Endothelial cell of umbilical vein (primary cell): ENCODE measurements around the gene FOXRED2.

Experiments used
- CTCF ChIP-seq, 2 donors: IDR thresholded peaks; 1 replicate in 1 of 2; 2 replicates in 1 of 2; pipeline ENCODE4 v1.5.1; 2011; ENCODE audit warnings: low read length in 2 of 2, mild to moderate bottlenecking in 2 of 2, moderate library complexity in 2 of 2, control low read depth in 1 of 2, inconsistent platforms in 1 of 2, low read depth in 1 of 2; ENCODE audit not compliant: insufficient read depth in 1 of 2; ENCODE audit errors: extremely low read depth in 1 of 2
- MAX ChIP-seq: IDR thresholded peaks from 2 replicates; pipeline ENCODE4 v1.6.1; 2011; ENCODE audit not compliant: insufficient read depth, insufficient read length
- MYC ChIP-seq: IDR thresholded peaks from one replicate; pipeline ENCODE4 v1.6.1; 2011; ENCODE audit warnings: mild to moderate bottlenecking, low read depth, low read length
- POLR2A ChIP-seq: IDR thresholded peaks from 2 replicates; pipeline ENCODE4 v1.6.1; 2012; ENCODE audit warnings: low read depth, mild to moderate bottlenecking, control low read depth, low read length

DNA sequence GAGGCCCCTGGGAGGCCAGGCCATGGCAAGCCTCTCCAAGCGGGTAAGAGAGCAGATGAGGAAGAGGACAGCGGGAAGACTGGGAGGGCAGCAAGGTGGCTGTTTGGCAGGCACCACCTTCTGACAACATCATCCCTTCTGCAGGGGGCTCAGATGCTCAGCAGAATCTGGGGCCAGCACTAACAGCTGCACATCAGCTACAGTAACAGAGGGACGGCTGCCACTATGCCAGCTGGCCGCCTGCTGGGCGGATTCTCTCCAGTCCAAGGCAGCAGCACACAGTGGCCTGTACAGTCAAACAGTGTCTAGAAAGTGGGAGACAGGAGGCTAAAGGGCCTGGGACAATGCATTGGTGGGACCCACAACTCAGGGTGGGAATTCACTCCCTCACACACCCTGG is 14.7 kb downstream of the FOXRED2 start:
- TF ChIP-seq CTCF (IDR thresholded peaks at IDR 0.05; ENCODE audit: extremely low read depth in 1 of 2, insufficient read depth in 1 of 2, low read depth in 1 of 2, low read length in 2 of 2) (no peak), POLR2A (no peak), MYC (no peak), MAX (no peak)
